IPS-NIHi7 (cell line): Measurements from ENCODE around the gene LGALSL.

Experiments used
- DNase-seq: peaks from one replicate; pipeline ENCODE4 v3.0.0; 2012; ENCODE audit warnings: mixed read lengths; ENCODE audit errors: extremely low spot score

LGALSL gene

DNA sequence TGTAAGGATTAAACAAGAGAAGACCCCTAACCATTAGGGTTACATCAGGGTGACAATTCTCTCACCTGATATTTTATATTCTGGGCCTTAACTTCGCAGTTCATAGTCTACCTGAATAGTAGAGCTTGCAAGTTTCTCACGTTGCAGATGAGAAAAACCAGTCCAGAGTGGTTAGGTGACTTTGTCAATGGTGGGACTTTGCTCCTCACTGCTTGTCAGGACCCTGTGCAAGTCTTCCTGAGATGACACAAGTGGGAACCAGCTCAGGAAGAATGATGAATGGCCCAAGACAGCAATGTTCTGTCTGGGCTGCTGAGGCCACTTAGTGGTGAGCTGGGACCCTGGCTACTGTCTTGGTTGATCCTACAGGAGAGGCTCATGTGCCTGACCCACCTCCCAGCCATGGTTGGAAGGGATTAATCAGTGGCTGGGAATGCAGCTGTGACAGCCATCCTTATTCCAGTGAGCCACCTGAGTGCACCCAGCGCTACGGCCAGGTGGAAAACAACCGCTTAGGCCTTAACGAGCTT, 16.9 kb downstream of the LGALSL start:
- DNase-seq, result no peak

DNA sequence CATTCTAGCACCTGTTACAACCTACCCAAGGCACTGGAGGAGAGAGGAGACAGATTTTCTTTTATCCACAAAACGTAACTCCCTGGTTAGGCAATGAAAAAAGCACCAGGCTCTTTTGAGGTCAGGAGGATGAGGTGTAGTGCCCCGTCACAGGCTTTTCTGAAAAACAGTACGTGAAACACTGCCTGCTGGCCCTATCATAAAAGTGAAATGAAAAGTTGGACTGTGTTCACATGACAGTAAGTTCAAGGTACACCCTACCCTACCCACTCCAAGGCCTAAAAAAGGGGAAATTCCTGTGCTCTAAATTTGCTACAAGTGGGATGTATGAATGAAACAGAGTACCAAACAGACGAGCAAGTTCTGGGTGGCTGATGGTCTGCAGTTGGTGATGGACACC, 17.6 kb downstream of the LGALSL start:
- no peak for DNase-seq

DNA sequence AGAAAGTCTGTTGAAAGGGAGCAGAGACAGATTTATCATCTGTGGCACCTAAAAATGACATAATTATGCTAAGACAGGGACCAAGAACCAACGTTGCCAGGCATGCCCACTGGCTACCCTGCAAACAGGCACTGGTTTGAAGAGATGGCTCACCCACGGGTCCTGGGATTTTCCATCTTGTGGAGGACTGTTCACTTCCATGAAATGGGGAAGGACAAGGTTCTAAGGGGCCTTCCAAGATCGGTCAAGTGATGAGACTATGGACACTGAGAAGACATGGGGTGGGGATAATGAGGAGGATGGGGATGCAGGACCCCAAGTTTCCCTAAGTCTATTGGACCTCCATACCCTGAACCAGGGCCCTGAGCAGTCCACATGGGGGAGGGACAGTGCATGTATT, 18.9 kb downstream of the LGALSL start:
- DNase-seq, result no peak

DNA sequence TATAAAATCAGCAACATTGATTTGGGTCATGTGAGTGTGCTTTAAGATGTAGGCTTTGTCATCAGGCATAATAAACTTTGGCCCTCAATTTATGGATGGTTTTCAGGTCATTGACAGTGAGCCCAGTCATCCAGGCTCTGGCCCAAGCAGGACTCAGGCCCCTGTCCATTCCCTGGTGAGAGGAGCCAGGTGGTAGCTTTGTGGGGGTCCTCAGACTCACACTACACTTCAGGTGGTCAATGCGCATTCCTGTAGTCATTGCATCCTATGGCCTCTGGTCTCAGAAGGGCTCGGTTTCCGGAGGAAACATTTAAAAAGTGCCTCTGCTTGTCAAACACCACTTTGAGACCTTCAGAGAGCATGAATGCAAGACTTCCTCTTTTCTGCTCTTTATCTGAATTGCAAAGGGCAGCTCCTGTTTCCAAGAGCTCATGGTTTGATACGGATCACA, 20.2 kb downstream of the LGALSL start:
- no peak for DNase-seq

DNA sequence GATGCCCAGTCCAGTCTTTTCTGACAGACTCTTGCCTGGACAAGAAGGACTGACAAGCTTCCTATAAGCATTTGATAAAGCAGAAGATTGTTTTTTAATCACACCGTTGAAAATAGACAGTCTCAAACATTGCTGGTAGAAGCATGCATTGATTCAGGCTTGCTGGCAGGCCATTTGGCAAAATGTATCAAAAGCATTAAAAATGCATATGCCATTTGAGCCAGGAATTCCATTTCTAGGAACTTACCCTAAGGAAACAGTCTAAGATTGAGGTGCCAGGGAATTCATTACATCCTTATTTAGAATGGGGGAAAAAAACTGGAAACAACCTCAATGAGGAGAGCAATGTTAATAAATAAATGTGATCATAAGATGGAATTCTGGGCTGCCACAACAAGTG, 20.7 kb downstream of the LGALSL start:
- DNase-seq, result no peak

DNA sequence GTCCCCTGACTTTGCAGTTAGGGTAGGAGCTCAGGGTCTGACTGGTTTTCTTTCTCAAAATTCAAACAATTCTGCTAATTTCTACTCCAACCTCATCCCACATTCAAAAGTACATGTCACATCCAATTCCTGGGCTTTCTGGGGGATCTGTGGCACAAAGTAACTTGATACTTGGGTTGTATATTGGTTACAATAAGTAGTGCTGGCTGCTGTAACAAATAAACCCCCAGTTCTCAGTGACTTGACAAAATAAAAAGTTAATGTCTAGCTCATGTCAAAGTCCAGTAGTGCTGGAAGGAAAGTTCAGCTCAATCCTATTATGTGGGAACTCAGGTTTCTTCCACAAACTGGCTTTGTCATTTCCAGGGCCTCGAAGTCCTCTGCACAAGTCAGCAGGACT, 23.1 kb downstream of the LGALSL start:
- DNase-seq, result no peak

DNA sequence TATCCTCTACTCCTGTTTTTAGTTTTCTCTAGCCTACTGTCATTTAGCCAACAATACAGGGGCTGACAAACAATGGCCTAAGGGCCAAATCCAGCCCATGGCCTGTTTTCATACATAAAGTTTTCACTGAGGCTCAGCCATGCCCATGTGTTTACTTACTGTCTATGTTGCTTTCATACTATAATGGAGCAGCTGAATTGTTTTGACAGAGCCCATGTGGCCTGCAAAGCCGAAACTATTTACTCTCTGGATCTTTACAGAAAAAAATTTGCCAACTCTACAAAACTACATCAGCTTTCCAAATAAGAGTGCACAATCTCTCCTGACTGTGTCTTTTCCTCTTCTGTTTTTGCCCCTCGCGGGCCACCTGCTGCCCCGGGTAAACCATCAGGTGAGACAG, 24.0 kb downstream of the LGALSL start:
- no peak for DNase-seq

DNA sequence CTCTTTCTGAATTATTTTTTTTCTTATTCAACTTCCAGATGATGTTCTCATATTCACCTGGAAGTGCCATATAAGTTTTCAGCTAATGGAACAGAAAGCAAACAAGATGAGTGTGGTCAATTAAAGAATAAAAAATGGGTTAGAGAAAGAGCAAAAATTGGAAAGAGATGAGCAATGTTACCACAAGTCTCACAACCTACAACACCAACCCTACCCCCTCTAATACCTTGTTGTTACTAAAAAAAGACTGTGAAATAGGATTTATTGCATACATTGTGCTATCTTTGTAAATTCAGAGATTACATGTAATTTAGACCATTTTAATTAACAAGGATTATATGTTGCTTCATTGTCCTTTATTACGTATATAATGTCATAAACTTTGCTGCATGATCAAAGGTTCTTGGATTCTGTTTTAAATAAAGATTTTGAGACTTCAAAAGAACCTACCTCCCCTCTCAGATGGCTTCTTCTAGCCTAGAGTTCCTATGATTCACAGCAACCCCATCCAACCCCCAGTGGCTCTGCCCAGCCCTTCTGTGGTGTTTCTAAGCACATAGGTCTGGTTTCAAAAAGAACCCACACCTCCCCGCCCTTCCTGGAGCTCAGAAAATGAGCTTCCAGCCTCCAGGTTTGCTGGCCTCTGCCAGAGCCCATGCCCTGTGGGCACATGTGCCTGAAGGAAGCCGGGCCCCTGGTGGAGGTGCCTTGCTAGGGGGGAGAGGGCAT, 24.7 kb downstream of the LGALSL start:
- DNase-seq, result no peak

DNA sequence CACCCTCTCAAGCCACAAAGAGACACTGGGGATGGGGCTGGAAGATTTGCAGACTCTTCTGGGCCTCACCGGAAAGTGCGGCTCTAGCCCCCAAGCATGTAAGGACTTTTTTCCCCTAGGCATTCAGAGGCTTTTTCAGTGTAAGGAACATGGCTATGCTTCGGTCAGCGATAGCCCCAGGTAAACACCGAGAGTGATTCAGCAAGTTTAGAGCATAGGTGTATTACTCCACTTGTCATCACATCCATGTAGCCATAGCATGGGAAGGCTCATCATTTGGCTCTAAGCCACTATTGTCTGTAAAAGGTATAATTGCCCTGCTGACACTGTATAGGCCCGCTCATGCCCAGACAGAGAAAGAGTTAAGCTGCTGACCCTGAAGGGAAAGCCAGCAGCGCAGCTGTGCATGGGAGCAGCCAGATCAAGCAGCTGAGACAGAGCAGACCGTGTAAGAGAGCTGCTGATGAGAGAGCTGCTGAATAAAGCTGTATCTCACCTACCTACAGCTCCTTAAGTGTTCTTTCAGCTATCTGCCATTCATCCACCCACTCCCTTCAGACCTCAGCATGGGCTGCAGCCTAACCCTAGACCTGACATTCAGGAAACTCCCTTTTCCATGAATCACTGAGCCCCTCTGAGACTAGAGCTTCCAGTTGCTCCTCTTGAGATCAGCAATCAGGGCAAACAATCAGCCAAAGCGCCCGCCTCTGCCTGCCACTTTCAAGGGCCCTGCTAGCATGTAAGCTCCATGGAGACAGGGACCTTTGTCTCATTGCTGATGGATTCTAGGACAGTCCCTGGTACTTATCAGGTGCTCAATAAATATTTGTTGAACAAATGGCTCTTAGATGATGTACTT, 25.5 kb downstream of the LGALSL start:
- DNase-seq, result no peak

DNA sequence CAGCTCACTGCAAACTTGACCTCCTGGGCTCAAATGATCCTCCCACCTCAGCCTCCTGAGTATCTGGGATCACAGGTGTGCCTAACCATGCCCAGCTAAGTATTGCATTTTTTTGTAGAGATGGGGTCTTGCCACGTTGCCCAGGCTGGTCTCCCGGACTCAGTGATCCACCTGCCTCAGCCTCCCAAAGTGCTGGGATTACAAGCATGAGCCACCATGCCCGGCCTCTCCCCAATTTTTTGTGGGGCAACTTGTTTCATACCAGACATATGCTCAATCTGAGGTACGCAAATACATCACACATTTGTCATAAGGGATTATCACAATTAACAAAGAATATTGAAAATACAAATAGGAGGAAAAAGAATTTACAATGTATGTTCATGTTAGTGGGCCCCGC, 27.7 kb downstream of the LGALSL start:
- no peak for DNase-seq

DNA sequence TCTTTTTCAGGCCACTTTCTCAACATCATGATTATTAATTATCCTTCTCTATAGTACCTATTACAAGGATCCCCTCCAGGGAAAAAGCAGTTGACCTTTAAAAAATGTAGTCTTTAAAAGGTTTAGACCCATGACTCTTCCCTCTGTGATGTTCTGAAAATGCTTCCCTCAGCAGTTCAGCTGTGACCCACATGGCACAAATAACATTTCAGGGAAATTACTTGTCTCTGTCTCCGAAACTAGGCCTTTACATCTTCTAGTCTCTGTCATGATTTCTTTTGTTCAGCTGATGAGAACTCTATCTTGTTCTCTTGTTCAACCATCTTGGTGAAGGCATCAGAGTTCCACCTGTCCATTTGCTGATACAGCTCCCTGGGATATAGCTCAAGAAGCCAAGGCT, 28.3 kb downstream of the LGALSL start:
- no peak for DNase-seq

DNA sequence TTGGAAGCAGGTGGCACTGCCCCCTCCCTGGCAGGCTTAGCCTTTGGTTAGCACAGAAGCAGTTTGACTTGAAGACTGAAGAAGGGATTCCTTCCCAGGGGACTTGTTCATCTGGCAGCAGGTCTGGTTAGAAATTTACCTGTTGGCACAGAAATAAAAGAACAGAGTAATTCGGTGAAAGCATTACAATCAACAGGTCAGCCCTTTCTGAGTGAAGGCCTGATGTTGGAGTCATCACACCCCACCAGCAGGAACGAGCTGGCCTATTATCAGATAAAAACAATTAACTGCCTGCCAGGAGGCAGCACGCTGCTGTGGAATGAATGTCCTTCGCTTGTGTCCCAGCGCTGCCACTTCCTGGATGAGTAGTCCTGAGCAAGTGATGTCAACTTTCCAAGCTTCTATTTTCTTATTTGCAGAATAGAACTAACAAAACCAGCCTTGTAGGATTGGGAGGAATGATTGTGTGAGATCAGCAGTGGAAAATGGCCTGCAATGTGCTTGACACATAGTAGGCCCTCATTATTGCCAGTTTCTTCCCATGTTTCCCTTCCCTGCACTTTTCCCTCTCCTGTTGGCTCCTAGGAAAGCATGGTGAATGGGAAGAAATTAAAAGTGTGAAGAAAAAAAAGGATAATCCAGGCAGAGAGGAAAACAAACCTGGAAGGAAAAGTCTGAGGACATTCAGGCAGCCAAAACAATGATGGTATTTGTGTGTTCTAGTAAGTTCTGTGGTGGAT, 29.0 kb downstream of the LGALSL start:
- DNase-seq, result peak; percentile 35

DNA sequence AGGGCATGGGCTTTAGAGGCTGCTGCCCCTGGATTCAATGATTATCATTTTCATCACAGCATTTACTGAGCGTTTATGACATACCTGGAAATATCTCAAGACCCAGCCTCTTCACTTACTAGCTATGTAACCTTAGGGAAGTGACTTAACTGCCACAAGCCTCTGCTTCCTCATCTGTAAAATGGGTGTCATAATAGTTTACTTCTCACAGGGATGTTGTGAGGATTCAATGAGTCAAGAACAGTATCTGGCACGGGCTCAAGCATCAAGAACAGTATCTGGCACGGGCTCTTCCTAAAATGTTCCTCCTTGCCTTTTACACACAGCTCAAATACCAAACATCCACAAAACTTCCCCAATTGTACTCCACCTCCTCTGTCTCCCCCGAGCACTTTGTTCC, 31.4 kb downstream of the LGALSL start:
- DNase-seq, result no peak

DNA sequence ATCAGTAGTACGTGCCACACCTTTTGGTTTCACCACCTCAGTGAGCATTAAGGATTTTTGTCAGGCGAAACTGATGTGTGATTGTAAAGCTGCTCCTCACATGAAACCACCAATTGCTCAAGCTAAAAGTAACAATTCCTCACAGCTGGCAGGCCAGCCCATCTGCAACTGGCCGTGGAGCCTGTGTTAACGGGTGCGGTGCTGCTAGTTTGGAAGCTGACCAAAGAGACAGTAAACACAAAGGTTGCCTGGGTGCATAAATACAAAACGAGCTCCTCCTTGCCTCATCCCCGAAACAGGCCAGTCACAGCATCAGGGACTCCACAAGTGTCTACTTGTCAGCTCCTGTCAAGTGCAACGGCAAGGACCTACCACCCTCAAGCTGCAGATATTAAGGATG, 32.0 kb downstream of the LGALSL start:
- DNase-seq, result no peak

DNA sequence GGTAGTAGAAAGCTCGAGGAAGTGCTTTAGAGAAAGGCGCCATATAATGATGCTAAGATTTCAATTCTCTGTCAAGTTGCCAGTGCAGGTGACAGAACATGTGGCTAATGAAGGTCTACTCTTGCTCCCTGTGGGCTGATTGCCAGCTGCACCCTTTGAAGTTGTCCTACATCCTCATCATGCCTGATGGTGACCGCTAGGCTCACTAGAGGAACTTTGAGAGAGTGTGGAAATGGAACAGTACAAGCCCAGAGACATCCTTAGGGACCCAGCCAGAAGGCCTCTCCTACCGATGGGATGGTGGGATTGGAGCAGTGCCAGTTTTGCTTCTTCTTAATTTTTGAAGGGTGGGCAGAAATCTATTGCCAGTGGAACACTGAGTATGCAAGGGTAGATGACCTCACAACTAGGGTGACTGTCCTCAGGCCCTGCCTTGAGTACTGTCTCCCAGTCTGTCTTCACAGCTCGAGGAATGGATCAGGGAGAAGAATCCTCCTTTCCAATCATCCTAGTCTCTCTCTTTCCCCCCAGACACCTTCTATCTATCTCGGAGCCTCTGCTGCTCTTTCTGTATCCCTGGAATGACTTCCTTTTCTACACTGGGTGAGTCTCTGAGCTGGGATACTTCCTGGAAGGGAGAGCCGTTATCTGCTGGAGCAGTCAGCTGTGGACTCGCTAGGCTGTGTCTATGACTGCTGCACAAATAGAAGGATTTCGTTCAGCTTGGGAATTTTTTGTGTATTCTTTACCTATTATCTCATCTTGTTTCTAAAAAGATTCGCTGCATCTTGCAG, 33.5 kb downstream of the LGALSL start:
- DNase-seq, result no peak

DNA sequence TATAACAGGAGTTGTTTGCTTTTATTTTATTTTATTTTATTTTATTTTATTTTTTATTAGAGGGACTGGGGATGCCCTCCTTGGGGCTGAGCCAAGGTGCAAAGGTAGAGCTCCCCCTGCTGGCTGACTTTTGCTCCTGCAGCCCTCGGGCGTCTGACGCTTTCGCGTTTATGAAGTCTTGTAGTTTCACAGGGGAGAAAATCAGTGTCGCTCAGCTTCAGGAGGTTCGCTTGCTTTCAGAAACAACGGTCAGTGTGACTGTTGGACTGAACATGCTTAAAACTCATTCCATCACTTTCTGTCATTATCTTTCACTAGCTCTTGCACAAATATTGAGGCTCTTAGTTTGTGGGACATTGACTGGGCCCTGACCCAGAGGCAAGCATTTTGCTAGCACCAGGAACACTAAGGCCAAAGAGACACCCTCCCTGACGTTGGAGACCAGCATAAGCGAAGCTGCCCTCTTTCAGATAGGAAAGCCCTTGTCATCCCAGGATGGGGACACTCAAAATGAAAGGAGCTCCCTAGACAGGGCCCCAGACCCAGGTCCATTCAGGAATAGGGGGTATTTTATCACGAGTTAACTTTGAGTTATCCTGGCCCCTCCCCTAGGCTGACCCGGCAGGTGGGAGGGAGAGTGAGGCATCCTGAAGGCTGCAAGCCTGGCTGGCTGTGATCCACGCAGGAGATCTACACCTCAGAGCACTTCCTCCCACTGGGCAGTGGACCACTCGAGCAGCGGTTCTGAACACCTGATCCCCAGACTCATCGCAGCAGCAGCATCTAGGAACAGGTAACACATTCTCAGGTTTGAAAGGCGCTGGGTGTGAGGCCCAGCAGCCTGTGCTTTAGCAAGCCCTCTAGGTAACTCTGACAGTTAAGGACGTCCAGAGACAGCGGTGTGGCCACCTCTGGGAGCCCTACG, 34.4 kb downstream of the LGALSL start:
- peak; percentile 79 for DNase-seq

DNA sequence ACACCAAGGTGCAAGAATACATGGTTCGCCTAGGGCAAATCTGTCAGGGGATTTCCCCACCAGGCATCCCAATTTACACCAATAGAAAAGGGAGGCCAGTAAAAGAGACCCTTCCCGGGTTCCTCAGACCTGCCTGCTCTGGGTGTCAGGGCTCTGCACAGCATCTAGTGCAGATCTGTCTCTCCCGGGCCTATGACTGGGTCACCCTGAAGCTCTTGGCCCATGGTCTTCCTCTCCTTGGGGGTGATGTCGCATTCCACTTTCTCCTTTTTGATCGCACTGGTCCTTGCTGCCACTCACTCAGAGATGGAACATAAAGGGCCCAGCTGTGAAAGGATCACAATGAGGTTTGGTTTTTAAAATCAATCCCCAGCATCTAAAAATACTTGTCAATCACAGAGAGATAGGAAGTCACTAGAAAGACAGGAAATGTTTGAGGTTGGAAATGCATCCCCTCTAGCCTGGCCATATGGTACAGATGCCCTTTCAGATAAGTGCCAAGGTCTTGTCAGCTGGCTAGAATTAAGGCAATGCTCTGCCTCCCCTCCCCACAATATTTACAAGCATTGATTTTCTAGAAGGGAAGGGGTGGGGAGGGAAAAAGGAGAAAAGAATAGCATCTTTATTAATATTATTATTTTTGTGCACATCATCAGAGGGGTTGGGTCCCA, 35.3 kb downstream of the LGALSL start:
- no peak for DNase-seq

DNA sequence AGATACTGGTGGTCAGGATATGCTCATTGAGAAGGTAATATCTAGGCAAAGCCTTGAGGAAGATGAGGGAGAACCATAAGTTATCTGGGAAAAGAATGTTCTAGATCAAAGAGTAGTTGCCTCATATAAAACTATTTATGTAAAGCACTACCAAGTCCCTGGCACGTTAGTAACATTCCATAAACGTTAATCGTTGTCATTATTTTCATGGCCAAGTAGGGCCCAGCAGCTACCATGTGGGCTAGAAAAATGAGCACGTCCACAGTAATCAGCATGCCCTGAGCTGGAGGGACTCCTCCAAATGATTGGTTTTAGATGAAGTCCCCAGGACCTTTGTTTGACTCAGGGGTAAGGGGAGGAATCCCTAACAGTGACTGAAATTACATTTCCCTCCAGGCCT, 37.5 kb downstream of the LGALSL start:
- DNase-seq, result no peak

DNA sequence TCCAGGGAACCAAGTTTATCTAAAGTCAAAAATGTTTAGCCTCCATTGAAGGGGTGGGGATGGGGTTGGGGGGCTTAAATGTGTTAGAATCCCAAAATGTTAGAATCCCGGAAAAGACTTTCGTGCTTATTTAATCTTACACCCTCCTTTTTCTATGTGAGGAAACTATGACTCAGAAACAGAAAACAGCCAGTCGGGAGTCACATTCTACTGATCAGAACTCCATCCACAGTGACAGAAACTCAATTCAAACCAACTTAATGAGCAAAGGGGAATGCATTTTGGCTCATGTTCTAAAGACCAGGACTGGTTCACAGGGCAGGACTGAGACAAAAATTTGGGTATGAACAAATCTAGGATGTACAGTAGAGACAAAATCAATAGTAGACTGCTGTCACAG, 38.3 kb downstream of the LGALSL start:
- no peak for DNase-seq

DNA sequence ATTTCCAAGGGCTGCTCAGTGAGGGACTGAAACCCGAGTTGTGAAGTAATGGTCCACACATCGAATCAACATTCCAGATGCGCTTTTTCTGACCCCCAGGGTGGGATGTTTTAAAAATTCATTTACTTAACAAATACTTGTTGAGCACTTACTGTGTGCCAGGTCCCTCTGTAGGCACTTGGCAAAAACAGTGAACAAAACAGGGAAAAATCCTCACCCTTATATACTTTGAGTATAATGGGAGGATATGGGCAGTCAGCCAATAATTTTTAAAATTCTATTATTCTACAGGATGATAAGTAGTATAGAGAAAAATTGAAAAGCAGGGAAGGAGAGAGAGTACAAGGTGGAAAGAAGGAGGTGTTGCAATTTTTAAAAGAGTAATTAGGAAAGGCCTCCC, 38.9 kb downstream of the LGALSL start:
- no peak for DNase-seq
